Tibial artery (tissue), 4 donors: ENCODE measurements around the gene KCNA4.
"Not testable (repeated sequence)": the region's sequence is repeated elsewhere in the genome, so short reads cannot be mapped to it uniquely, and the experiment has no call there.

Source experiments
- DNase-seq, 2 donors: peaks; one replicate each; pipeline ENCODE4 v3.0.0-alpha.2; 2019
- H3K27ac ChIP-seq, 2 donors: fragments of 200-600 bp; sonication (generic) in 1 of 2; 1 replicate in 1 of 2; 2 replicates in 1 of 2; pipeline ENCODE4 v1.5.1; 2018 to 2019; ENCODE audit warnings: mild to moderate bottlenecking in 1 of 2
- H3K27me3 ChIP-seq, 2 donors: fragments of 200-600 bp; sonication (generic) in 1 of 2; one replicate each; pipeline versions ENCODE4 v1.5.1 to v1.6.0; 2016 to 2019
- H3K36me3 ChIP-seq, 3 donors: fragments of 200-600 bp; sonication (generic) in 2 of 3; one replicate each; pipeline ENCODE4 v1.5.1; 2016 to 2019; ENCODE audit warnings: mild to moderate bottlenecking in 2 of 3
- H3K4me1 ChIP-seq, 4 donors: fragments of 200-600 bp; sonication (generic) in 2 of 4; 1 replicate in 3 of 4; 2 replicates in 1 of 4; pipeline ENCODE4 v1.5.1; 2016 to 2019
- H3K4me3 ChIP-seq, 2 donors: fragments of 200-600 bp; sonication (generic) in 1 of 2; 1 replicate in 1 of 2; 2 replicates in 1 of 2; pipeline ENCODE4 v1.5.1; 2018 to 2019; ENCODE audit warnings: mild to moderate bottlenecking in 2 of 2
- H3K9me3 ChIP-seq, 3 donors: fragments of 200-600 bp; sonication (generic) in 1 of 3; one replicate each; pipeline ENCODE4 v1.5.1; 2016 to 2019
- intact Hi-C: fragments of 100-400 bp; cut with DNase I; formaldehyde crosslinking; loops from one replicate; pipeline ENCODE4 v1.15.0; 2023; ENCODE audit warnings: low total_unique reads
- TF ChIP-seq, protein P1 (sequence below), 2 experiments: fragments of 200-600 bp in 1 of 2; fragments of 450-650 bp in 1 of 2; IDR thresholded peaks; one replicate each; pipeline ENCODE4 v1.5.1; 2017 to 2019; ENCODE audit warnings: antibody characterized with exemption in 2 of 2, mild to moderate bottlenecking in 1 of 2, moderate library complexity in 1 of 2

The KCNA4 gene

DNA sequence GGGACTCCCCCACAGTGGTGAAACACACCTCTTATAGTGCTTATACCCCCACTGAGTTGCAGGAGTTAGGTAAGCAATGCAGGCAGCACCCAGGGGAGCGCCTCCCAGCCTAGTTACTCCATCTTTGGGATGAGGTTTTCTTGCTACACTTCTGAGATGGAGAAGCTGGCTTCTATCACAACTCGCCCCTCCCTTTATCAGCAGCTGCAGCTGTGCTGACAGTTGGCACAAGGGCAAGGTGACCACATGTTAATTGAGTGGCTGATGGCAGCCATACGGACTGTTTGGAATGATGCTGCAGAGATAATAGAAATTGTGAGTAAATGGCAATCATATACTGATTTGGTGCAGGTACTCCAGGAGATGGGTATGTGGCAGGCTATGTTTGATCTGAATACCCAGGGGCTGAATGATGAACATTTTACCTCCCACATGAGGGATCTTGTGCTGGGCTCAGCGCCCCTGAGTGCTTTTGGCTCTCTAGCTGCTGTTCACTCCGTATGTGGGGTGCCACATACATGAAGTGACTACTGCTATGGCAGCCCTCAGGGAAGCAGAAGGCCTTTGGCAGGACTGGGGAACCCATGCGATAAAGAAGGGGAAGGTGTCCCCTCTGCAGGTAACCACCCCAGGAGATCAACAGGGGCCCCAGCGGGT, 29.2 kb upstream of the KCNA4 start:
- no peaks in the 10 kb centered on the region for H3K27me3 ChIP-seq
- no peak overlapping the region for H3K4me3 ChIP-seq
- no peaks in the 10 kb centered on the region for H3K9me3 ChIP-seq
- no peak for DNase-seq
- intact Hi-C loops = loop anchor here (5.0 kb wide), 1 partner anchor 1891 kb away; no protein-coding TSS in a partner anchor
- TF ChIP-seq, protein P1, sequence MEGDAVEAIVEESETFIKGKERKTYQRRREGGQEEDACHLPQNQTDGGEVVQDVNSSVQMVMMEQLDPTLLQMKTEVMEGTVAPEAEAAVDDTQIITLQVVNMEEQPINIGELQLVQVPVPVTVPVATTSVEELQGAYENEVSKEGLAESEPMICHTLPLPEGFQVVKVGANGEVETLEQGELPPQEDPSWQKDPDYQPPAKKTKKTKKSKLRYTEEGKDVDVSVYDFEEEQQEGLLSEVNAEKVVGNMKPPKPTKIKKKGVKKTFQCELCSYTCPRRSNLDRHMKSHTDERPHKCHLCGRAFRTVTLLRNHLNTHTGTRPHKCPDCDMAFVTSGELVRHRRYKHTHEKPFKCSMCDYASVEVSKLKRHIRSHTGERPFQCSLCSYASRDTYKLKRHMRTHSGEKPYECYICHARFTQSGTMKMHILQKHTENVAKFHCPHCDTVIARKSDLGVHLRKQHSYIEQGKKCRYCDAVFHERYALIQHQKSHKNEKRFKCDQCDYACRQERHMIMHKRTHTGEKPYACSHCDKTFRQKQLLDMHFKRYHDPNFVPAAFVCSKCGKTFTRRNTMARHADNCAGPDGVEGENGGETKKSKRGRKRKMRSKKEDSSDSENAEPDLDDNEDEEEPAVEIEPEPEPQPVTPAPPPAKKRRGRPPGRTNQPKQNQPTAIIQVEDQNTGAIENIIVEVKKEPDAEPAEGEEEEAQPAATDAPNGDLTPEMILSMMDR (IDR thresholded peaks at IDR 0.05) = no peak
- no peak overlapping the region for H3K27ac ChIP-seq
- no peaks in the 10 kb centered on the region for H3K36me3 ChIP-seq
- no peaks in the 10 kb centered on the region for H3K4me1 ChIP-seq

DNA sequence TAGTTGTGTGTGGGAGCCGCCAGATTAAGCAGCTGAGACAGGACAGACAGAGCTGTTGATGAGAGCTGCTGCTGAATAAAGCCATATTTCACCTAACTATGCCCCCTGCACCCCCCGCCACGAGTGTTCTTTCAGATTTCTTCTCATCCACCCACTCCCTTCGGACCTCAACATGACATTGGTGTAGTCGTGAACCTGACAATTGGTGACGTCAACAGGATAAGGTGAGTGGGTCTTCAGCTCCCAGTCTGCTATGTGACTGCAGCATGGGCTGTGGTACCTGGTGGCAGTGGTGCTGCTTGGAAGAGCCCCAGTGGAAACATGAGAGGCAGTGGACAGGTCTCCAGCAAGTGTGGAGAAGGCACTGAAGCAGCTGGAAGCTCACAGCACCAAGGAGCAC, 28.3 kb upstream of the KCNA4 start:
- no peaks in the 10 kb centered on the region for H3K9me3 ChIP-seq
- DNase-seq = no peak
- intact Hi-C loops = loop anchor here (5.0 kb wide), 1 partner anchor 1892 kb away; no protein-coding TSS in a partner anchor

DNA sequence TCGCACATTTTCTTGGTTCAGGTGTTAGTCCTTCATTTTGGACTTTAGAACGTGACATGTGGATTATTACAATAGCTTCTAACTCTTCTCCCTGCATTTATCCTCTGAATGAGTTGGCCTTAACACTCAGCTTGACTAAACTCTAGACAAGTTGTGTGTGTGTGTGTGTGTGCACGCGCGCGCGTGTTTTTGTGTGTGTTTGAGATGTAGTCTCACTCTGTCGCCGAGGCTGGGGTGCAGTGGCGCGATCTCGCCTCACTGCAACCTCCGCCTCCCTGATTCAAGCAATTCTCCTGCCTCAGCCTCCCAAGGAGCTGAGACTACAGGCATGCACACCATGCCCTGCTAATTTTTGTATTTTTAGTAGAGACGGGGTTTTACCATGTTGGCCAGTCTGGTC, 24.3 kb upstream of the KCNA4 start:
- no peaks in the 10 kb centered on the region for H3K36me3 ChIP-seq
- DNase-seq = no peak
- intact Hi-C loops = no loop called here

More for the DNA sequence above, 28.3 kb upstream of the KCNA4 start:
- no peaks in the 10 kb centered on the region for H3K27me3 ChIP-seq
- TF ChIP-seq, protein P1 (IDR thresholded peaks at IDR 0.05) = no peak
- no peak overlapping the region for H3K27ac ChIP-seq
- H3K4me3 ChIP-seq = no peak overlapping the region
- H3K36me3 ChIP-seq = no peaks in the 10 kb centered on the region
- H3K4me1 ChIP-seq = no peaks in the 10 kb centered on the region

DNA sequence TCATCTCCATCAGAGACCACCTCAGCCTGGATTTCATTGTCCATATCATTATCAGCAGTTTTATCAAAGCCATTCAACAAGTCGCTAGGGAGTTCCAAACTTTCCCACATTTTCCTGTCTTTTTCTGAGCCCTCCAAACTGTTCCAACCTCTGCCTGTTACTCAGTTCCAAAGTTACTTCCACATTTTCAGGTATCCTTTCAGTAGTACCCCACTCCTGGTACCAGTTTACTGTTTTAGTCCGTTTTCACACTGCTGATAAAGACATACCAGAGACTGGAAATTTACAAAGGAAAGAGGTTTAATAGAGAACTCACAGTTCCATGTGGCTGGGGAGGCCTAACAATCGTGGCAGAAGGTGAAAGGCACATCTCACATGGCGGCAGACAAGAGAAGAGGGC, 17.9 kb upstream of the KCNA4 start:
- H3K9me3 ChIP-seq, H3K27ac ChIP-seq, intact Hi-C loops, H3K4me3 ChIP-seq, H3K36me3 ChIP-seq, H3K4me1 ChIP-seq, DNase-seq, H3K27me3 ChIP-seq: not testable (repeated sequence)

More for the DNA sequence above, 24.3 kb upstream of the KCNA4 start:
- TF ChIP-seq, protein P1 (IDR thresholded peaks at IDR 0.05) = no peak
- H3K4me1 ChIP-seq = no peaks in the 10 kb centered on the region
- H3K4me3 ChIP-seq = no peak overlapping the region
- H3K27me3 ChIP-seq = no peaks in the 10 kb centered on the region
- H3K9me3 ChIP-seq = no peaks in the 10 kb centered on the region
- H3K27ac ChIP-seq = no peak overlapping the region

DNA sequence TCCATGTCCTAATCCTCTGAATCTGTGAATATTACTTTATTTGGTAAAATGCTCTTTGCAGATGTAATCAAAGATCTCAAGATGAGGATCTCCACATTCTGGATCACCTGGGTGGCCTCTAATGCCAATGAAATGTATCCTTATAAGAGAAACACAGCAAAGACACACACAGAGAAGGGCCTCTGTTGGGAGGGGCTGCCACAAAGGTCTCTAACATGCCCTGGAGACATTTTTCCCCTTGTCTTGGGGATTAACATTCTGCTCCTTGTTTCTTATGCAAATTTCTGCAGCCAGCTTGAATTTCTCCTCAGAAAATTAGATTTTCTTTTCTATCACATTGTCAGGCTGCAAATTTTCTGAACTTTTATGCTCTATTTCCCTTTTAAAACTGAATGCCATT, 17.3 kb upstream of the KCNA4 start:
- DNase-seq, H3K36me3 ChIP-seq, H3K4me3 ChIP-seq, H3K27ac ChIP-seq, H3K27me3 ChIP-seq, H3K9me3 ChIP-seq, H3K4me1 ChIP-seq, intact Hi-C loops: not testable (repeated sequence)

DNA sequence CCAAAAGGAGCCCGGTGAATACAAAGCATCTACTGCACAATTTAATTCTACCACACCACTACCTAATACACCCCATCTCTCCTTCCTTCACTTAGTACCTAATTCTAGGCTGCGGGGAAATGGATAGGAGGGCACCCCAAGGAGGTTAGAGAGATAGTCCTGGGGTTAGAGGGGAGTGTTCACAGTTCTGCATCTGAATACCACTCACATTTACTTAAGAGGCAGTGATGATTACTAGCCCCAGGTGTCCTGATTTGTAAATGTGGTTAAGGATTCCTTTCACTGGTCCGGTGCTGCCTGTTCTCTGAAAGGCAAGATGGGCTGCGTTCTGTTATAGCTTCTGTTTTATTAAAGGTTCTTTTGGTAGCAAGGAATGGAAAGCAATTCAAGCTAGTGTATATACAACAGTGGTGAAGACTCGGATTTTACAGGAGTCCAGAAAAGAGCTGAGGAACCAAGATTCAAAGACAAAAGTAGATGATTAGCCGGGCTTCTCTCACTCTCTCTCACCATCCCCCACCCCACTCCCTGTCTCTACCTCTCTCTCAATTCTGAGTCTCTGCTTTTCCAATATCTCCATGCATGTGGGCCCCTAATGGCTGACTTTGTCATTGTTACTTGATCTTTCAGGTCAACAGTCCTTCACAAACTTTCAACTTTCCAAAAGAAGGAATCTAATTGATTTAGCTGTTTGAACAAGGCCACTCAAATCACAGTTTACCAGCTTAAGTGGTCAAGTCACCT, 8.7 kb upstream of the KCNA4 start:
- intact Hi-C loops = no loop called here
- Histone ChIP-seq H3K27me3 (no peaks in the 10 kb centered on the region), H3K36me3 (no peaks in the 10 kb centered on the region), H3K9me3 (no peaks in the 10 kb centered on the region), H3K4me3 (no peak overlapping the region), H3K27ac (no peak overlapping the region), H3K4me1 (peaks cover 0 to 5% (median 0%) of the 10 kb centered on the region in 4 donors)
- TF ChIP-seq, protein P1 (IDR thresholded peaks at IDR 0.05) = no peak
- DNase-seq = no peak
